NT2/D1 (cell line): Measurements from ENCODE around the gene SNCG.
"Not testable (repeated sequence)": the region's sequence is repeated elsewhere in the genome, so short reads cannot be mapped to it uniquely, and the experiment has no call there.

Experiments used
- DNase-seq: peaks from one replicate; pipeline ENCODE4 v3.0.0-alpha.2; 2011; ENCODE audit warnings: low read depth, low spot score
- H3K27me3 ChIP-seq: 2 replicates; pipeline ENCODE4 v1.6.0; 2011; ENCODE audit warnings: mild to moderate bottlenecking; ENCODE audit not compliant: insufficient read length, insufficient read depth
- H3K36me3 ChIP-seq: 2 replicates; pipeline ENCODE4 v1.6.1; 2011; ENCODE audit warnings: mild to moderate bottlenecking, low read length, mixed read lengths; ENCODE audit not compliant: insufficient read depth, insufficient read length
- H3K4me1 ChIP-seq: 2 replicates; pipeline ENCODE4 v1.5.1; 2011; ENCODE audit not compliant: insufficient read depth, insufficient read length
- H3K4me3 ChIP-seq: 2 replicates; pipeline ENCODE4 v1.5.1; 2011; ENCODE audit warnings: low read depth; ENCODE audit not compliant: insufficient read length
- H3K9ac ChIP-seq: 2 replicates; pipeline ENCODE4 v1.6.0; 2011; ENCODE audit warnings: low read depth; ENCODE audit not compliant: insufficient read length
- H3K9me3 ChIP-seq: 2 replicates; pipeline ENCODE4 v1.5.1; 2011; ENCODE audit warnings: mild to moderate bottlenecking, low read length; ENCODE audit not compliant: insufficient read depth
- SUZ12 ChIP-seq: IDR thresholded peaks from 2 replicates; pipeline ENCODE4 v1.6.1; 2011; ENCODE audit not compliant: insufficient read length, insufficient read depth; ENCODE audit errors: extremely low read depth
- YY1 ChIP-seq: IDR thresholded peaks from 2 replicates; pipeline ENCODE4 v1.6.1; 2011; ENCODE audit not compliant: insufficient read length, insufficient read depth
- ZNF274 ChIP-seq: IDR thresholded peaks from 2 replicates; pipeline ENCODE4 v1.6.1; 2011; ENCODE audit warnings: mild to moderate bottlenecking, low read depth, low read length

SNCG gene

DNA sequence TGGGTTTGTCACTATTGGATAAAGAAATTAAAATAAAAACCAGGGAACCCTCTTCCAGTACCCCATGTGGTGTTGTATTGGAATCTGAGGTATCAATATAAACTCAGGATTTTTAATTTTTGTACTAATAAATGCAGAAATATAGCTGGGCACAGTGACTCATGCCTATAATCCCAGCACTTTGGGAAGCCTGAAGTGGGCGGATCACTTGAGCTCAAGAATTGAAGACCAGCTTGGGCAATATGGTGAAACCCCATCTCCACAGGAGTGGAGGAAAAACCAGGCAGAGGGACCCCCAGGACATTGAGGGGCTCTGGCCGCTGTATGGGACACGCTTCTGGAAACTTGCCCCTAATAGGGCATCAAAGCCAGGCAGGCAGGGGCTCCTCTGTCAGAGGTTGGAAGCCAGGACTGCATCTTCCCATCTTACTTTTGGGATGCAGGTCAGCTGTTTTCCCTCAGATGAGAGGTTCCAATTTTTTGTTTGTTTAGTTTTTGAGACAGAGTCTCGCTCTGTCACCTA, 21.0 kb downstream of the SNCG start:
- no peak for DNase-seq
- no peaks in the 10 kb centered on the region for H3K4me1 ChIP-seq
- TF ChIP-seq YY1 (no peak), ZNF274 (no peak), SUZ12 (no peak)
- no peaks in the 10 kb centered on the region for H3K36me3 ChIP-seq
- no peaks in the 10 kb centered on the region for H3K9me3 ChIP-seq
- no peak overlapping the region for H3K9ac ChIP-seq
- H3K4me3 ChIP-seq: no peak overlapping the region
- no peaks in the 10 kb centered on the region for H3K27me3 ChIP-seq

DNA sequence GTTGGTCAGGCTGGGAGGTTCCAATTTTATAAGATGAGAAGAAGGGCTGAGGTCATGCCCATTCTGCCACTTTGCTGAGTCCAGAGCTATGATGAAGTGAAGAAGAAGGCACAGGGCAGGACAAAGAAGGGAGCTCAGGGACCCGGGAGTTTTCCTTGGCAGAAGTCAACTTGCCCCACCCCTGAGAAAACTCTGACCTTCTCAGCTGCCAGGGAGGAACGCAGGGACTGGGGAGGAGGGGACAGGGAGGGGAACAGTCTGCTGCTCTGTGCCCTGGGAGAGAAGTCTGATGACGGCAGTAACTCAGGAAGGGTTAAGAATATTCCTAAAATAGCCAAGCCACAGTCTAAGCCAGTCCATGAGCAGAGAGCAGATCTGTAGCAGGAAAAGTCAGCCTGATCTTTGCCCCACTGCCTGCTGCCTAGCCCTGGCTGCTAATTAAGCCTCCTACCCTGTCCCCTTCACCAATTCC, 21.6 kb downstream of the SNCG start:
- Histone ChIP-seq H3K36me3 (no peaks in the 10 kb centered on the region), H3K4me3 (no peak overlapping the region), H3K9me3 (no peaks in the 10 kb centered on the region), H3K4me1 (no peaks in the 10 kb centered on the region), H3K27me3 (no peaks in the 10 kb centered on the region), H3K9ac (no peak overlapping the region)
- TF ChIP-seq SUZ12 (no peak), YY1 (no peak), ZNF274 (no peak)
- DNase-seq: no peak

DNA sequence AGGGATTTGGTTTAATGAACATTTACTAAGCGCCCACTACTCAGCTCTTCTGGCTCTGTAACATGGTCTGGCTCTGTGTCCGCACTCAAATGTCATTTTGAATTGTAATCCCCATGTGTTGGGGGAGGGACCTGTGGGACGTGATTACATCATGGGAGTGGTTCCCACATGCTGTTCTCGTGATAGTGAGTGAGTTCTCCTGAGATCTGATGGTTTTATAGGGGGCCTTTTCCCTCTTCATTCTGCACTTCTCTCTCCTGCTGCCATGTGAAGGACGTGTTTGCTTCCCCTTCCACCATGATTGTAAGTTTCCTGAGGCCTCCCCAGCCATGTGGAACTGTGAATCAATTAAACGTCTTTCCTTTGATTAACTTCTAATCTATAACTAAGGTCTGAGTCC, 22.6 kb downstream of the SNCG start:
- H3K4me1 ChIP-seq, DNase-seq, H3K27me3 ChIP-seq, H3K9me3 ChIP-seq, H3K4me3 ChIP-seq, H3K9ac ChIP-seq, H3K36me3 ChIP-seq: not testable (repeated sequence)

DNA sequence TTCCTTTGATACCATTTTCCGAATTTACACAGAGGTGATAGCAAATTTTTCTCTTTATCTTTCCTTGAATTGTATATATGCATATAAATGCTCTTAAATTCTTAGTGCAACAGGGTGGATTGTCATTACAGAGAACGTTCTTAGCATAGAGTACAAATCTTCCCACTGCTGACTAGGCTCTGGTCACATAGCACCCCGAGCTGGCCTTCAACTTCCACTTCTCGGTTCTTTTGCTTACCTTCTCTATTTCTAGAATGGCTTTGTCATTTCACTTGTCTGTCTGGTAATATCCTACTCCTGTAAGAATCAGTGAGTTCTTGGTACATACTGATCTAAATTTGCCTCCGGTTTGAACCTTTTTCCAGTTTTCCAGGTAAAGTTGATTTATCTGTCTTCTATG, 23.3 kb downstream of the SNCG start:
- TF ChIP-seq ZNF274 (no peak), YY1 (no peak), SUZ12 (no peak)
- Histone ChIP-seq H3K4me1 (no peaks in the 10 kb centered on the region), H3K9me3 (no peaks in the 10 kb centered on the region), H3K4me3 (no peak overlapping the region), H3K9ac (no peak overlapping the region), H3K36me3 (no peaks in the 10 kb centered on the region), H3K27me3 (no peaks in the 10 kb centered on the region)
- DNase-seq: no peak

DNA sequence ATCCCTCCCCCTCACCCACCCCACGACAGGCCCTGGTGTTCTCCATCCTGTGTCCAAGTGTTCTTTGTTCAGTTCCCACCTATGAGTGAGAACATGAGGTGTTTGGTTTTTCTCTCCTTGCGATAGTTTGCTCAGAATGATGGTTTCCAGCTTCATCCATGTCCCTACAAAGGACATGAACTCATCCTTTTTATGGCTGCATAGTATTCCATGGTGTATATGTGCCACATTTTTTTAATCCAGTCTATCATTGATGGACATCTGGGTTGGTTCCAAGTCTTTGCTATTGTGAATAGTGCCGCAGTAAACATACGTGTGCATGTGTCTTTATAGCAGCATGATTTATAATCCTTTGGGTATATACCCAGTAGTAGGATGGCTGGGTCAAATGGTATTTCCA, 26.1 kb downstream of the SNCG start:
- DNase-seq, H3K9ac ChIP-seq, H3K4me3 ChIP-seq, H3K9me3 ChIP-seq, H3K36me3 ChIP-seq, H3K4me1 ChIP-seq, H3K27me3 ChIP-seq: not testable (repeated sequence)

GRCh38 chr10:86988520-86988919, 30.1 kb downstream of the SNCG start:
- no peaks in the 10 kb centered on the region for H3K4me1 ChIP-seq
- H3K9me3 ChIP-seq: no peaks in the 10 kb centered on the region
- no peaks in the 10 kb centered on the region for H3K27me3 ChIP-seq
- H3K9ac ChIP-seq: no peak overlapping the region
- DNase-seq: no peak
- no peaks in the 10 kb centered on the region for H3K36me3 ChIP-seq
- TF ChIP-seq ZNF274 (no peak), YY1 (no peak), SUZ12 (no peak)
- no peak overlapping the region for H3K4me3 ChIP-seq

DNA sequence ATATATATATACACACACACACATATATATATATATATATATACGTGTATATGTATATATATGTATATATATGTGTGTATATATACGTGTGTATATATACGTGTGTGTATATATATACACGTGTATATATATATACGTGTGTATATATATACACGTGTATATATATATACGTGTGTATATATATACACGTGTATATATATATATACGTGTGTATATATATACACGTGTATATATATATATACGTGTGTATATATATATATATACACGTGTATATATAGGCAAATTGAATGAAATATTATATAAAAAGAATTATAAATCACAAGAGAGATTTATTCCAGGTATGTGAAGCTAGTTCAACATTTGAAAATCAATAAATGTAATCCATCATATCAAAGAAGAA, 33.0 kb downstream of the SNCG start:
- not testable (repeated sequence) for H3K4me1 ChIP-seq, H3K4me3 ChIP-seq, DNase-seq, H3K27me3 ChIP-seq, H3K9ac ChIP-seq, H3K9me3 ChIP-seq, H3K36me3 ChIP-seq

DNA sequence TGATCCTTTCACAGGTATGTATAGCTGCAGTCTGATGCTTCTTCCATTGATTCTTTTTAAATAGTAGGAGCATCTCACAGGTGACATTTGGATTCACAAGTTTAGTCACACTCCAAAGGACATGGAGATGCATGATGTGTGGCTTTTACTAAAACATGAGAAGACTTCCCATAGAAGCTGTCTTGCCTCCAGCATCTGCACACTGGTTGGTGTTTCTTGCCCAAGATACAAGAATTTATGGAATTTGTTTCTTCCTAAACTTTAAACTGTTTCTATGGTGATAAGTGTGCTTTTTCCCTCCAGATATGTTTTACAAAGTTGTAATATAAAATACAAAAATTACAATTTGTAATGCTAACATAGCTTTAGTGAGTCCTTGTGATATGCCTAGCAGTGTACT, 34.1 kb downstream of the SNCG start:
- H3K36me3 ChIP-seq: no peaks in the 10 kb centered on the region
- DNase-seq: no peak
- H3K9me3 ChIP-seq: no peaks in the 10 kb centered on the region
- H3K27me3 ChIP-seq: no peaks in the 10 kb centered on the region
- H3K4me3 ChIP-seq: no peak overlapping the region
- no peak for TF ChIP-seq SUZ12
- TF ChIP-seq YY1: no peak
- TF ChIP-seq ZNF274: no peak
- no peak overlapping the region for H3K9ac ChIP-seq
- H3K4me1 ChIP-seq: no peaks in the 10 kb centered on the region
